Smooth muscle cell (in vitro differentiated cells): ENCODE results near the gene CWF19L2. TPM values are rescaled to one million over a fixed set of nuclear protein-coding genes. Genes with fewer than 3 reads are reported as not detected.

Source experiments
- DNase-seq: peaks from one replicate; lab custom pipeline; 2025; ENCODE audit not compliant: unreplicated experiment; lab: John Stamatoyannopoulos, UW
- H2AFZ ChIP-seq: fragments of 200-600 bp; sonication (generic); 2 replicates; pipeline ENCODE4 v1.6.0; 2016; ENCODE audit warnings: antibody characterized with exemption, low read depth, mild to moderate bottlenecking
- H3F3A ChIP-seq: fragments of 200-600 bp; sonication (generic); 2 replicates; pipeline ENCODE4 v1.6.0; 2017; ENCODE audit warnings: antibody characterized with exemption, low read depth
- H3K27ac ChIP-seq: fragments of 200-600 bp; sonication (generic); 2 replicates; pipeline ENCODE4 v1.5.1; 2016; ENCODE audit warnings: low read depth, mild to moderate bottlenecking
- H3K27me3 ChIP-seq: fragments of 200-600 bp; sonication (generic); 2 replicates; pipeline ENCODE4 v1.6.1; 2016; ENCODE audit warnings: low read depth, mild to moderate bottlenecking
- H3K36me3 ChIP-seq: fragments of 200-600 bp; sonication (generic); 2 replicates; pipeline ENCODE4 v1.5.1; 2016; ENCODE audit warnings: low read depth
- H3K4me1 ChIP-seq: fragments of 200-600 bp; sonication (generic); 2 replicates; pipeline ENCODE4 v1.5.1; 2016; ENCODE audit warnings: low read depth
- H3K4me2 ChIP-seq: fragments of 200-600 bp; sonication (generic); 2 replicates; pipeline ENCODE4 v1.6.0; 2016; ENCODE audit warnings: mild to moderate bottlenecking
- H3K4me3 ChIP-seq: fragments of 200-600 bp; sonication (generic); 2 replicates; pipeline ENCODE4 v1.5.1; 2016; ENCODE audit warnings: mild to moderate bottlenecking
- H3K79me2 ChIP-seq: fragments of 200-600 bp; sonication (generic); 2 replicates; pipeline ENCODE4 v1.6.0; 2016; ENCODE audit warnings: low read depth, mild to moderate bottlenecking
- H3K9ac ChIP-seq: fragments of 200-600 bp; sonication (generic); 2 replicates; pipeline ENCODE4 v1.6.0; 2016; ENCODE audit warnings: low read depth
- H3K9me3 ChIP-seq: fragments of 200-600 bp; sonication (generic); replicated peaks from 2 replicates; pipeline ENCODE4 v1.5.1; 2016; ENCODE audit warnings: low read depth
- H4K20me1 ChIP-seq: fragments of 200-600 bp; sonication (generic); 2 replicates; pipeline ENCODE4 v1.6.0; 2016; ENCODE audit warnings: low read depth
- WGBS: methylation state at CpG from one replicate; pipeline ENCODE4 v1.1.7; 2016; ENCODE audit warnings: low lambda C conversion rate; 5-methylcytosine and 5-hydroxymethylcytosine counted together
- polyA plus RNA-seq: library from polyadenylated mRNA; unstranded; fragments of >200 nt; fragmentation: Nextera tagmentation; extraction: Ambion mirVana; gene quantifications from 2 replicates; pipeline ENCODE4 v1.2.1, GENCODE V29; 2016
- total RNA-seq: library from RNA; depleted of rRNA; stranded (reverse); fragments of >200 nt; gene quantifications from 2 replicates; pipeline ENCODE4 v1.2.3, GENCODE V29; 2014
- TF ChIP-seq, protein P1 (sequence below): fragments of 200-600 bp; sonication (generic); IDR thresholded peaks from 2 replicates; pipeline ENCODE4 v1.5.1; 2017; ENCODE audit warnings: borderline replicate concordance, mild to moderate bottlenecking, antibody characterized with exemption; ENCODE audit not compliant: insufficient read depth, poor library complexity, severe bottlenecking

The CWF19L2 gene
- total and polyA plus RNA-seq, 2 experiments from 2014 or later = 4.2 to 17.6 TPM

DNA sequence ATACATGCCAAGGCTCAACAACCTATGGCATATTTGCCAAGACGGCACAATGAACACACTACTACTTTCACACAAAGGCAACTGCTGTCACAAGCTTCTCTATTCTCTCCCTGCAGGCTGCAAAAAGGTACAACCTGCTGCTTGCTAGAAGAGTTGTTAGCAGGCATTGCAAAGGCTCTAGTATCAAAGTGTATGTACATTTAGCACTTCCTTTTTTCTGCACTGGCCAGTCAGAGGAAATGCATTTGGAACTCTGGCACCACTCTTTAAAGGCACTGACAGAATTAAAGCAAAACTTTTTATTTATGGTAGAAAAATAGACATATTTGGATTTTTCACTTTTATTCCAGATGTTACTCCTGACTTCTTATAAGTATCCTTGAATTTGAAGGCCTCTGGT, 125.9 kb downstream of the CWF19L2 start:
- 91% methylated on average over 1 of the region's 1 CpG for WGBS

DNA sequence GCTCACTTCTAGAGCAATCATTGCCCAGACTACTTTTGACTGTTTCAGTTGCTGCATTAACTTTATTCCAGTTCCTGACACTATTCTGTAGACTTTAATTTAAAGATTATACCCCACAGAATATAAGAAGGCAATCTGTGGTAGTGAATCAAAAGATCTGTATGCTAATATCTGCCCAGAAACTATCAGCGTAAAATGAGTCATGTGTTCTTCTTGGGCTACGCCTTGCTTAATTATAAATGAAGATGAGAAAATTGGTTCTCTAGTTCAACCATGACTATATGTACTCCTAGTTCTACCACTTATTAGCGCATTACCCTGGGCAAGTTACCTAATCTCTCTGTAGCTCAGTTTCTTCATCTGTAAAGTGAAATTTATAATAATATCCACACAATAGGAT, 128.5 kb downstream of the CWF19L2 start:
- Histone ChIP-seq H3K9me3 (no peaks in the 10 kb centered on the region), H3F3A (no peaks in the 10 kb centered on the region), H2AFZ (no peak overlapping the region), H3K4me1 (no peaks in the 10 kb centered on the region), H3K36me3 (no peaks in the 10 kb centered on the region), H4K20me1 (no peaks in the 10 kb centered on the region), H3K4me3 (no peak overlapping the region), H3K27ac (no peak overlapping the region), H3K27me3 (no peaks in the 10 kb centered on the region), H3K4me2 (no peak overlapping the region), H3K79me2 (no peaks in the 10 kb centered on the region), H3K9ac (no peak overlapping the region)
- WGBS = 96% methylated on average over 3 of the region's 3 CpGs
- no peak for DNase-seq
- TF ChIP-seq, protein P1, sequence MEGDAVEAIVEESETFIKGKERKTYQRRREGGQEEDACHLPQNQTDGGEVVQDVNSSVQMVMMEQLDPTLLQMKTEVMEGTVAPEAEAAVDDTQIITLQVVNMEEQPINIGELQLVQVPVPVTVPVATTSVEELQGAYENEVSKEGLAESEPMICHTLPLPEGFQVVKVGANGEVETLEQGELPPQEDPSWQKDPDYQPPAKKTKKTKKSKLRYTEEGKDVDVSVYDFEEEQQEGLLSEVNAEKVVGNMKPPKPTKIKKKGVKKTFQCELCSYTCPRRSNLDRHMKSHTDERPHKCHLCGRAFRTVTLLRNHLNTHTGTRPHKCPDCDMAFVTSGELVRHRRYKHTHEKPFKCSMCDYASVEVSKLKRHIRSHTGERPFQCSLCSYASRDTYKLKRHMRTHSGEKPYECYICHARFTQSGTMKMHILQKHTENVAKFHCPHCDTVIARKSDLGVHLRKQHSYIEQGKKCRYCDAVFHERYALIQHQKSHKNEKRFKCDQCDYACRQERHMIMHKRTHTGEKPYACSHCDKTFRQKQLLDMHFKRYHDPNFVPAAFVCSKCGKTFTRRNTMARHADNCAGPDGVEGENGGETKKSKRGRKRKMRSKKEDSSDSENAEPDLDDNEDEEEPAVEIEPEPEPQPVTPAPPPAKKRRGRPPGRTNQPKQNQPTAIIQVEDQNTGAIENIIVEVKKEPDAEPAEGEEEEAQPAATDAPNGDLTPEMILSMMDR = no peak

More for the DNA sequence above, 125.9 kb downstream of the CWF19L2 start:
- Histone ChIP-seq H3K4me2 (no peak overlapping the region), H3K9me3 (no peaks in the 10 kb centered on the region), H3F3A (no peaks in the 10 kb centered on the region), H3K4me3 (no peak overlapping the region), H2AFZ (no peak overlapping the region), H3K4me1 (no peaks in the 10 kb centered on the region), H3K9ac (no peak overlapping the region), H3K27me3 (no peaks in the 10 kb centered on the region), H3K79me2 (no peaks in the 10 kb centered on the region), H3K27ac (no peak overlapping the region), H3K36me3 (no peaks in the 10 kb centered on the region), H4K20me1 (no peaks in the 10 kb centered on the region)
- TF ChIP-seq, protein P1 = no peak
- no peak for DNase-seq

DNA sequence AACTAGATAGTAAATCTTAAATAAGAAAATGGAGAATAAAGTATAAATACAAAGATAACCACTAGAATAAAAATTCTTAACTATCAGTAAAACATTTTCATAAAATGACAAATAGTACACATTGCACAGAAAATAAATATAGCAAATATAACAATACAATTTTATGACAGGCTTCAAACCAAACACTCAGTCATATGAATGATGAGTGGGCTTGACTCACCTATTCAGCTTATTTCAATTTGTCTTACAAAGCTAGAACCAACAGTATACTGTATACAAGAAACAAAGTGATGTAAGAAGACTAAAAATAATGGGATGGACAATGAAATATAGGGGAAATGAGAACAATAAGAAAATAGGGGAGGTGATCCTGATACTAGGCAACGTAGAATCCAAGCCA, 141.2 kb downstream of the CWF19L2 start:
- no peaks in the 10 kb centered on the region for H3K79me2 ChIP-seq
- 97% methylated on average over 1 of the region's 1 CpG for WGBS
- no peak overlapping the region for H3K9ac ChIP-seq
- no peaks in the 10 kb centered on the region for H3K27me3 ChIP-seq
- no peak overlapping the region for H3K27ac ChIP-seq
- no peak overlapping the region for H2AFZ ChIP-seq
- H3K9me3 ChIP-seq = no peaks in the 10 kb centered on the region
- no peak overlapping the region for H3K4me2 ChIP-seq
- H3K4me3 ChIP-seq = no peak overlapping the region
- H3K4me1 ChIP-seq = no peaks in the 10 kb centered on the region
- H4K20me1 ChIP-seq = no peaks in the 10 kb centered on the region
- H3F3A ChIP-seq = no peaks in the 10 kb centered on the region
- DNase-seq = no peak
- H3K36me3 ChIP-seq = no peaks in the 10 kb centered on the region
- TF ChIP-seq, protein P1 = no peak

DNA sequence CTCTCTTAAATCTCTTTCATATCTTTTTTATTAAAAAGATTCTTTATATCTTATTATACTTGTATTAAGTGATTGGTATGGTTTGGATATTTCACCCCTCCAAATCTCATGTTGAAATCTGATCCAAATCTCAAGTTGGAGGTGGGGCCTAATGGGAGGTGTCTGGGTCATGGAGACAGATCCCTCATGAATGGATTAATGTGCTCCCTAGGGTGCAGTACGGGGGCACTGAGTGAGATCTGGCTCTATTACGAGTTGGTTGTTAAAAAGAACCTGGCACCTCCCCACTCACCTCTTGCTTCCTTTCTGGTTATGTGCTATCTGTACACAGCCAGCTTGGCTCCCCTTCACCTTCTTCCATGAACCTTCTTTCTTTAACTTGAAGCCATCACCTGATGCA, 149.6 kb downstream of the CWF19L2 start:
- Histone ChIP-seq H3K27ac (no peak overlapping the region), H3K4me2 (no peak overlapping the region), H3K27me3 (no peaks in the 10 kb centered on the region), H3F3A (no peaks in the 10 kb centered on the region), H3K4me3 (no peak overlapping the region), H4K20me1 (no peaks in the 10 kb centered on the region), H2AFZ (no peak overlapping the region), H3K9me3 (no peaks in the 10 kb centered on the region), H3K9ac (no peak overlapping the region), H3K4me1 (no peaks in the 10 kb centered on the region), H3K36me3 (no peaks in the 10 kb centered on the region), H3K79me2 (no peaks in the 10 kb centered on the region)
- no peak for DNase-seq
- WGBS = 100% methylated on average over 2 of the region's 2 CpGs
- TF ChIP-seq, protein P1 = no peak
